GM12872 (cell line): ENCODE measurements around the gene ITGA3.

Experiments
- TF ChIP-seq, protein P1 (sequence below): IDR thresholded peaks from 3 replicates; pipeline ENCODE4 v1.5.1; 2011; ENCODE audit warnings: low read depth, mild to moderate bottlenecking, low read length, moderate library complexity; ENCODE audit not compliant: insufficient read depth

Gene ITGA3

DNA sequence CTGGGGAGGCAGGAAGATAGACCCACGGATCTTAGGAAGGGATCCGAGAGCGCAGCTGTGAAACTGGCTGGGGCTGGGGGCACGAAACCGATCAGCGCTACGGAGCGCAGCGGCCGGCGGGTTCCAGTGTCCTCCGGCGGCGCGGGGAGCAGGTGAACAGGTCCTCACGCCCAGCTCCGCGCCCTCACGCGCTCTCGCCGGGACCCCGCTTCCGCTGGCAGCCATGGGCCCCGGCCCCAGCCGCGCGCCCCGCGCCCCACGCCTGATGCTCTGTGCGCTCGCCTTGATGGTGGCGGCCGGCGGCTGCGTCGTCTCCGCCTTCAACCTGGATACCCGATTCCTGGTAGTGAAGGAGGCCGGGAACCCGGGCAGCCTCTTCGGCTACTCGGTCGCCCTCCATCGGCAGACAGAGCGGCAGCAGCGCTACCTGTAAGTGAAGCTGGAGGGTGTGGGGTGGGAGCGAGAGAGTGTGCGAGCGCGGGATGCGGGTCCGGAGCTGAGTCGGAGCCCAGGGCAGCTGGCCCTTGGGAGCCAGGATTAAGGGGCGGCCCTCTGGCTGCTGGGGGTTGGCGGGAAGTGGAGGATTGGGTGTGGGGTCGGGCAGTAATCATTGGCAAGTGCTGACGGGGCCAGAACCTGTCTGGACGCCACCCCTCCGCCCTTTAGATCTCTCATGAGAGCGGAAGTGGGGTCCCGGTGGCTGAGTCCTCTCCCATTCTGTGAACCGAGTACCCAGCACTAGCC, 479 bp downstream of the ITGA3 start:
- TF ChIP-seq, protein P1, sequence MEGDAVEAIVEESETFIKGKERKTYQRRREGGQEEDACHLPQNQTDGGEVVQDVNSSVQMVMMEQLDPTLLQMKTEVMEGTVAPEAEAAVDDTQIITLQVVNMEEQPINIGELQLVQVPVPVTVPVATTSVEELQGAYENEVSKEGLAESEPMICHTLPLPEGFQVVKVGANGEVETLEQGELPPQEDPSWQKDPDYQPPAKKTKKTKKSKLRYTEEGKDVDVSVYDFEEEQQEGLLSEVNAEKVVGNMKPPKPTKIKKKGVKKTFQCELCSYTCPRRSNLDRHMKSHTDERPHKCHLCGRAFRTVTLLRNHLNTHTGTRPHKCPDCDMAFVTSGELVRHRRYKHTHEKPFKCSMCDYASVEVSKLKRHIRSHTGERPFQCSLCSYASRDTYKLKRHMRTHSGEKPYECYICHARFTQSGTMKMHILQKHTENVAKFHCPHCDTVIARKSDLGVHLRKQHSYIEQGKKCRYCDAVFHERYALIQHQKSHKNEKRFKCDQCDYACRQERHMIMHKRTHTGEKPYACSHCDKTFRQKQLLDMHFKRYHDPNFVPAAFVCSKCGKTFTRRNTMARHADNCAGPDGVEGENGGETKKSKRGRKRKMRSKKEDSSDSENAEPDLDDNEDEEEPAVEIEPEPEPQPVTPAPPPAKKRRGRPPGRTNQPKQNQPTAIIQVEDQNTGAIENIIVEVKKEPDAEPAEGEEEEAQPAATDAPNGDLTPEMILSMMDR = peak; percentile 54

DNA sequence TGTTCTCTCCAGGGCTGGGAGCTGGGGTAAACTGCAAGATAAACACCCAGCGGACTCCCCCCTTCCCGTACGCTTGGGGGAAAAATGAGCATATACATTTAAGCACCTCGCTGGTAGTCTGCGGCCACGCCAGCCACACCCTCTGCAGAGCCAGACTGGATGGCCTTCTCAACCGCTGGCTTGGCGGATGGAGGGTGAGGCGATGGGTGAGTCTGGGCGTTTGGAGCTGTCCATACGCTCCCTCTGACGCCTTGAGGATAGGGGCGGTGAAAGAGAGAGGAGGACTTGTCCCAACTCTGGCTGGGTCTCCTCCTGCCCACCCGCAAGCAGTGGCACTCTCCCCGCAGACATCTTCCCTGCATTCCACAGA, 1.0 kb downstream of the ITGA3 start:
- TF ChIP-seq, protein P1 = no peak

DNA sequence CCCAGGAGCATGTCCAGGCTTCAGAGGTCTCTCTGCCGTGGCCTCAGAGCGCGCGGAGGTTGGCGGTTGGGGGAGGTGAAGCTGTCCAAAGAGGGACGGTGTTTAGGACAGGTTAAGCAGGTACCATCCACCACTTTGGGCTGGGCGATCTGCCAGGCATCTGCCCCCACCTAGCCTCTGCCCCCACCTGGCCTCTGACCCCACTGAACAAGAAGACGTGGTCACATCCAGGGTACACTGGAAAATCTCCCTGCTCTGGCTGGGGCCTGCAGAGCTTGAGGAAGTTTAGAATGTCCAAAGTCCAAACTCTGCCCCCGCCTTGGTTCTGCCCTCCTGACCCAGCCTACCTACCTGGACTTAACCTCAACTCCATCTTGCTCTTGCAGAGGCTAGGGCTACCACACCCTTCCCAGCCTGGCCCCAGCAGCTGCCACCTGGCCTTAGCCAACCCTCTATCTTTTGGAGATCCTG, 1.6 kb downstream of the ITGA3 start:
- TF ChIP-seq, protein P1 = no peak

DNA sequence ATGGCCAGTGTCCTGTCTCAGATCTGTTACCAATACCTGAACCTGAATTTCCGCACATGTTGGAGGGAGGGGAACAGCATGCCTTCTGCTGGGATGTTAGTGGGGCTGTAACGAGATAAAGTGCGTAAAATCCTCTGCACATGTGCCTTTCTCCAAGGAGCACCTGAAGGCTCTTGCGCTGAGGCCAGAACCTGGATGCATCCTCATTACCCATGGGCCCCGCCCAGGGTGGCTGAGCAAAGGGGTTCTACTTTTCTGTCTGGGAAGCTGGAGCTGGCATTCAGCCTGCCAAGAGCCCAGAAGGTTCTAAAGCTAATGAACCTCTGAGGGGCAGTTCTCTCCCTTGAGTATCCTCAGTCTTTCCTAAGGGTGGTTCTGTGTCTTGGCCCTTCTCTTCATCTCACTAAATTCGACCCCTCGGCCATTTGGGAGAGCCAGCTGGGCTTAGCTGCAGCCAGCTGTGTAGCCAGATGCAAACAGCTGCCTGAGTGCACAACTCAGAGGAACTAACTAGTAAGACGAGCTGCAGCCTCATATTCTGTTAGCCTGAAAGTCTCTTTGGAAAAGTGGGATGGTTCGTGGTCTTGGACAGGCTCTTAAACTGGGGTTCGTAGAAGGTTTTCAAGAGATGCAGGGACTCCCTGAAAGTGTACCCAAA, 2.5 kb downstream of the ITGA3 start:
- TF ChIP-seq, protein P1 = no peak

DNA sequence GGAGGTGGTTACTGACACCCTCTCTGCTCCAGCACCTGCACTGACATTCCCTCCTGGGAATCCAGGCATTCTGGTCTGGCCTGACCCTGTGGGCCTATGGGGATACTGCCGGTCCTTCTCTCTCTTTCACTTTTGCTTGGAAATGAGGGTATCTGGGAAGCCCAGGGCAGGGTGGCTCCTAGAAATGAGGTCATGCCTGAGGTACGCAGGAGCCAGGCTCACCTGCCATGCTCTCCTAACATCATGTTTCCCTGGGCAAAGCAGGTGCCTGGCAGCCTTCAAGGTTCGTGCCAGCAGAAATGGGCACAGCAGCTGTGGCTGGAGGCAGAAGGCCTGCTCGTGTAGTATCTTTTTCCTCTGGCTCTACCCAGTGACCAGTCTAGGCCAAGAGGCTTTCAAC, 3.3 kb downstream of the ITGA3 start:
- TF ChIP-seq, protein P1 = no peak

DNA sequence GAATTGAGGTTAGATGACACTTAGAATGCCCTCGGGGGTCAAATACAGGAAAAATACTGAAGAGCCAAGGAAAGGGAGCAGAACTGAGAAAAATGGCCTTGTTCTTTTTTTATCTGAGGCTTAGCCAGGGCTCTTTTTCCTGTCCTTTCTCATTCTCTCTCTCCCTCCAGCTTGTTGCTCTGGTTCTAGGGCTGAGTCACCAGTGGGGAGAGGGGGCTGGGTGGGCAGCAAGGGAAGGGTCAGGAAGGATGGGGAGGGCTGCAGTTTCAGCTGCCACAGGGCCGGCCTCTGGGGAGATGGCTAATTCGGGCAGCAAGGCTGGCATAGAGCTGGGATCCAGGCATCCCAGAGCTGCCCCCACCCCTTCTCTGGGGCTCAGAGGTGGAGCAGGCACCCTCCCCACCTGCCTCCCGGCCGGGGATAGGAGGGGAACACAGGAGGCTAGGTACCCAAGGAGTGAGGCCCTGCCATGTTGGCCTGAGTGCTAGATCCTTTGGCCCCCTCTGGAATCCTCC, 3.9 kb downstream of the ITGA3 start:
- TF ChIP-seq, protein P1 = no peak

DNA sequence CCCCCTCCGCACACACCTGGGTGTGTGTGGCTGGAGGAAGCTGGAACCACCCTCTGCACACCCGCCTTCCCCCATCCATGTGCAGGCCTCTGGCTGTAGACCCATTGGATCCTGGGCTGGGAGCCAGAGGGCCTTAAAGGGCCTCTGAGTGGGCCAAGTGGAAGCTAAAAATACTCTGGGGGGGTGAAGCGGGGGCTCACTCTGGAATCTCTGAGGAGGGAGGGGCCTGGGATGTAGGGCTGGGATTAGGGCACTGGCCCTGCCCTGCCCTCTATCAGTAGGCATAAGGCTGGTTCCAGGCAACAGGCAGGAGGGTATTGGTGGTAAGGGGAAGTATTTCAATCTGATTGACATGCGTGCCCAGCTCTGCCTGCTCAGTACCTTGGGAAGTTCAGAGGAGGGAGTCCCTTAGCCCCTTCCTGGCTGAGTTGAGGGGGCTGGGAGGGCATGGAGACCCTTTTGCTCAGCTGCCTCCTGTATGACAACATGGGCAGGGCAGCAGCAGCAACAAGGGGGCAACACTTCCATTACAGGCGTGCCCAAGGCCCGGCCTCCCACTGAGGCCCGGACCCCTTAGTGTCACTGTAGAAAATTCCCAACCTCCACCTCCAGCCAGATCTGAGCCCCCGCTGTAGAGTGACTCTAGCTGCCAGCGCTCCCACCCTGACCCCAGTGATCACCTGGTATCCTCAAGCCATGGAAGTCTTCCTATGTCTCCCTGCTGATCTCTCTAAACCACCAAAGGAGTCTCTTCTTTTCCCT, 5.2 kb downstream of the ITGA3 start:
- TF ChIP-seq, protein P1 = no peak
